ENCODE results near the gene PRSS33.
A peak's percentile ranks its signal among the peaks of the same experiment; 100 is the strongest.

Gene PRSS33

GRCh38 chr16:2763173-2763572, 24.2 kb downstream of the PRSS33 start:
- no peak for DNase-seq (ENCODE audit: low spot score)

- DNase-seq (ENCODE audit: low spot score) = no peak
Observed at GRCh38 chr16:2762711-2763110, 24.6 kb downstream of the PRSS33 start.

- DNase-seq (ENCODE audit: low spot score) = no peak
Observed at GRCh38 chr16:2761886-2762583, 25.3 kb downstream of the PRSS33 start.

- DNase-seq (ENCODE audit: low spot score) = no peak
Observed at GRCh38 chr16:2761472-2761871, 25.9 kb downstream of the PRSS33 start.

- DNase-seq (ENCODE audit: low spot score) = no peak
Observed at GRCh38 chr16:2757344-2757743, 30.0 kb downstream of the PRSS33 start.

- DNase-seq (ENCODE audit: low spot score) = no peak
Observed at GRCh38 chr16:2756288-2757015, 30.9 kb downstream of the PRSS33 start.

- DNase-seq (ENCODE audit: low spot score) = no peak
Observed at GRCh38 chr16:2755158-2755557, 32.2 kb downstream of the PRSS33 start.

- no peak for DNase-seq (ENCODE audit: low spot score)
Observed at GRCh38 chr16:2753733-2754020, 33.7 kb downstream of the PRSS33 start.

- peak; percentile 71 for DNase-seq (ENCODE audit: low spot score)
Observed at GRCh38 chr16:2752850-2753732, 34.3 kb downstream of the PRSS33 start.

- DNase-seq (ENCODE audit: low spot score) = peak; percentile 92
Observed at GRCh38 chr16:2752035-2752849, 35.1 kb downstream of the PRSS33 start, which contains the start of gene SRRM2. Gene SRRM2, plus strand, starts transcription at chr16:2752638. Its CDS starts 3,727 bp downstream, at chr16:2756365.

GRCh38 chr16:2751577-2752034, 35.8 kb downstream of the PRSS33 start:
- peak; percentile 50 for DNase-seq (ENCODE audit: low spot score)

- DNase-seq (ENCODE audit: low spot score) = no peak
Observed at GRCh38 chr16:2749936-2750335, 37.4 kb downstream of the PRSS33 start.

GRCh38 chr16:2749476-2749875, 37.9 kb downstream of the PRSS33 start:
- DNase-seq (ENCODE audit: low spot score) = no peak

GRCh38 chr16:2748757-2749455, 38.5 kb downstream of the PRSS33 start:
- no peak for DNase-seq (ENCODE audit: low spot score)

- DNase-seq (ENCODE audit: low spot score) = no peak
Observed at GRCh38 chr16:2745961-2746360, 41.4 kb downstream of the PRSS33 start.

- DNase-seq (ENCODE audit: low spot score) = no peak
Observed at GRCh38 chr16:2745116-2745890, 42.1 kb downstream of the PRSS33 start.

- DNase-seq (ENCODE audit: low spot score) = no peak
Observed at GRCh38 chr16:2744711-2745110, 42.6 kb downstream of the PRSS33 start.

GRCh38 chr16:2743007-2743810, 44.2 kb downstream of the PRSS33 start:
- no peak for DNase-seq (ENCODE audit: low spot score)

- DNase-seq (ENCODE audit: low spot score) = no peak
Observed at GRCh38 chr16:2742323-2743006, 44.9 kb downstream of the PRSS33 start.

All from SW480 (cell line).